ENCODE measurements around the gene IGFBP3.

GRCh38 chr7:45891462-45892402 lies 29.3 kb downstream of the IGFBP3 start:
- TF ChIP-seq POLR2AphosphoS5 (IDR thresholded peaks at IDR 0.05; ENCODE audit: low read depth, low read length) = no peak
- no peak for TF ChIP-seq TAF1 (IDR thresholded peaks at IDR 0.05; ENCODE audit: borderline replicate concordance, low read depth, low read length)
- no peak for TF ChIP-seq POLR2A (IDR thresholded peaks at IDR 0.05; ENCODE audit: low read depth, low read length)
